GM15510 (cell line): ENCODE measurements around the gene VEZT.

Source experiments
- POLR2A ChIP-seq: IDR thresholded peaks from 3 replicates; pipeline ENCODE4 v1.6.1; 2011; ENCODE audit warnings: borderline replicate concordance; ENCODE audit not compliant: insufficient read length; ENCODE audit errors: extremely low read depth

The VEZT gene, protein sequence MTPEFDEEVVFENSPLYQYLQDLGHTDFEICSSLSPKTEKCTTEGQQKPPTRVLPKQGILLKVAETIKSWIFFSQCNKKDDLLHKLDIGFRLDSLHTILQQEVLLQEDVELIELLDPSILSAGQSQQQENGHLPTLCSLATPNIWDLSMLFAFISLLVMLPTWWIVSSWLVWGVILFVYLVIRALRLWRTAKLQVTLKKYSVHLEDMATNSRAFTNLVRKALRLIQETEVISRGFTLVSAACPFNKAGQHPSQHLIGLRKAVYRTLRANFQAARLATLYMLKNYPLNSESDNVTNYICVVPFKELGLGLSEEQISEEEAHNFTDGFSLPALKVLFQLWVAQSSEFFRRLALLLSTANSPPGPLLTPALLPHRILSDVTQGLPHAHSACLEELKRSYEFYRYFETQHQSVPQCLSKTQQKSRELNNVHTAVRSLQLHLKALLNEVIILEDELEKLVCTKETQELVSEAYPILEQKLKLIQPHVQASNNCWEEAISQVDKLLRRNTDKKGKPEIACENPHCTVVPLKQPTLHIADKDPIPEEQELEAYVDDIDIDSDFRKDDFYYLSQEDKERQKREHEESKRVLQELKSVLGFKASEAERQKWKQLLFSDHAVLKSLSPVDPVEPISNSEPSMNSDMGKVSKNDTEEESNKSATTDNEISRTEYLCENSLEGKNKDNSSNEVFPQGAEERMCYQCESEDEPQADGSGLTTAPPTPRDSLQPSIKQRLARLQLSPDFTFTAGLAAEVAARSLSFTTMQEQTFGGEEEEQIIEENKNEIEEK

DNA sequence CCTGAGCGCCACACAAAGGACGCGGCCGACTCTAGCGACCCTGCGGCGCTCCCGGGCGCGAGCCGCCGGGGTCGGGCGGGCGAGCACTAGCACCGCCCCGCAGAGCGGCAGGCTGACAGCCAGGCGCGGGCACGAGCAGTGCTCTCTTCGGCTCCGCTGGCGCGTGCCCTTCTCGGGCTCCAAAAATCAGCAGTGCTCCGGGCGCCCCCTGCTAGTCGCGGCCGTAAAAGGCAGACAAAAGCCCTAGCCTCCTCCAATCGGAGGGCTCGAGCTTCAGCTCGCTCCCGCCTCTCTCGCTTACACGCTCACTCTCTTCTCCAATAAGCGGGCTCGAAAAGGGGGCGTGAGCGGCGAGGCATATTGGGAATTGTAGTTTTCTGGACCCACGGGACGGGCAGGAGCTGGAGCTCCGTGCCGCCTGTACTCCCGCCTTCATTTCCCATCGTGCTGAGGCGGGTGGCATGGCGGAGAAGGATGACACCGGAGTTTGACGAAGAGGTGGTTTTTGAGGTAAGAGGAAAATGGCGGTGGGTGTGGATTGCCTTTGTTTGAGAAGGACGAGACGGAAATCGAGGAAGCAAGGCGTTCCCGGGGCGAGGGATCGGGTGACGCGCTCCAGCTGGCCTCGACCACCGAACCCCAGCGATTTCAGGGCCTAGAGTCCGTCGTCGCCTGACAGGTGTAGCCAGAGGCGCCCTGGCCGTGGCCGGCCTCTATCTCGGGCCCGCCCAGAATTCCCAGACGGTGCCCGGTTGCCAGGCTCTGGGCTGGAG, at the start of gene VEZT, which contains the start of gene FGD6:
Gene VEZT, plus strand, starts transcription at position 431 of the 773 bp plus-strand sequence. Its CDS starts 44 bp downstream, at position 475.
Gene FGD6, minus strand, starts transcription at position 91 of the 773 bp plus-strand sequence. CDS start 227 bp downstream, outside the sequence.
- TF ChIP-seq POLR2A: peak; percentile 58

DNA sequence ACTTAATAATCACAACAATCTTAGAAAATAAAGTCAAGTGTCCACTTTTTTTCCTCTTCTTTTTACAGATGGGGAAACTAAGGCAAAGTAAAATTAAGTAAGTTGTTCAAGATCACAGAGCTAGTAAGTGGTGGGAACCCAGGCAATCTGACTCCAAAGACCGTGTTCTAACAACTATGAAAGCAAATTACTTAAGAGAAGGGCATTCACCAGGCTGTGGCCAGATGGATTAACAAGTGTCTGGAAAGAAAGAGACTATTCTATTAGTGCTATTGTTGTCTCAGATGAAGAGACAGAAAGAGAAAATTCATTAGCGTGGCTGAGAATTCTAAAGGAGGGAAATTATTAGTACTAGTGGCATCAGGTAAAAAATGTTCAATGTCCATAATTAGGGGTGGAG, 48.9 kb upstream of the VEZT start:
- TF ChIP-seq POLR2A: no peak

DNA sequence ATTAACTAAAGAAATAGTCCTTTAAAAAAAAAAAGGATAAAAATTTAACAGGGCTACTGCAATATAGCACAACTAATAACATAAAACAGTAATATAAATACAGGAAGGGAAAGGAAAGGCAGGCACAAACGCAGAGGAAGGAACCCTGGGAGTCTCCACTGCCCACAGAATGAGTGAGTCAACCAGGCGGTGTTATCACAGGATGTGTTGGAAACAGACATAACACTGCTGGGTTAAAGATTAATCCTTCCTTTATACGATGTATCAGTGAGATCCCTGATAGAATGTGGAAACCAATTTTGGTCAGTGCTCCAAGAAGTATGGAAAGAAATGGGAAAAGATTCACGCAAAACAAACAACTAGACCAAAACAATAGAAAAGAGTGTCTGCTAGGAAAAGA, 48.2 kb upstream of the VEZT start:
- TF ChIP-seq POLR2A: no peak

DNA sequence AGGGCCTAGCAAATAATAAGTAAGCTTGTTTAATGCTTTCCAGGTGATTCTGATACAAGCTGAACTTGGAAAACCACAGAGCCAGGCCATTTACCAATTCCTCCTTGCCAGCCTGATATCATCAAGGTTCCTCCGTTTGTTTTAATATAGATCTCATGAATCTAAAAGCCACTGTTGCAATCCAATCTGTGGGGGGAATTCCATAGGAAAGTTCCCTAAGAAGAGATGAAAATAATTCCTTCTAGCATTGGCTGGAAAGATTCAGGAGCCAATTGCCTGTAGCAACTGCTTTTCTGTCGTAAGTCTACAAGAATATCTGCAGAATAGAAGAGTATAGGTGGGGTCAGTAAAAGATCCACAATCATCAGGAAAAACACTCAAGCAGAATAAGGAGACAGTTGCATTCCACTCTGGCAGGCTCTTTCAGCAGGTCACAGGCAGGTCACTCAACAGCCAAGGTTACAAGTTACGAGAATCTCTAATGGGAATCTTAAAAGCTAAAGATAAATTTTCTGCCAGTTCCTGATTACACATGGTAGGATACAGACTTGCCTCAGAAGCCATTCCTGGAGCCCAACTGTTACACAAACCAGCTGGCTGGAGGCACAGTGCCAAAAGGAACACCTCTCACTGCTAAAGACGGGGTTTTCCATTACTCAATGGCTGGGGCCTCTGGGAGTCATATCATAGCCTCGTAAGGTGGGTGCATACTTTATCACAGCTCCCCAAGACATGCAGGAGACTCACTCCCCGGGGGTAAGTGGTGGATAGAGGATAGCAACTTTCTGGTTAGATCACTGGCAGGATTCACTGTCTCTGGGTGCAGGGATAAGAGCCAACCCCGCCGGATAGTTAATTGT, 44.0 kb upstream of the VEZT start:
- no peak for TF ChIP-seq POLR2A

DNA sequence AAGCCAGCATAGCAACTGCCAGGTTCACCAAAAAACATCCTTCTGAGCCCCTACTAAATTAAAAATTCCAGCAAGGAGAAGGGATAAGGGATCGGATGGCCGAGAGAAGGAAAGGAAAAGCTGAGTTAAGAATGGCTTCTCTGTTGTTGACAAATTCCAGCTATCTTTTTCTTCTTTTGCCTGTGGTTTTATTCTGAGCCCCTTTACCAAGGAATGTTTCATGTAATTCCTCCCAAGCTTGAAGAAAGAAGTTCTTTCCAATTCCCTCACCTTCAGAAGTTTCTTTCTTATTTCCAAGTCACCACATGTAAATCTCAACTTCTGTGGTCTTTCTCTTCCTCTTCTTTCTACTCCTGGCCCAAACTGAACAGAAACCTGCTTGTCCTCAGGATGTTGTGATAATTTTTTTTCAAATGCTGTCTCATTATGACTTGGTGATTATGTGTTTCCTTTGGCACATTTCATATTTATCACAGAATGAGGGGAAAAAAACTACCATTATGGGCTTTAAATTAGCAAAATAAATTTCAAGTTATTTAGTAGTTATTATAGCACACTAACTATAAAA, 40.3 kb upstream of the VEZT start:
- TF ChIP-seq POLR2A: no peak

DNA sequence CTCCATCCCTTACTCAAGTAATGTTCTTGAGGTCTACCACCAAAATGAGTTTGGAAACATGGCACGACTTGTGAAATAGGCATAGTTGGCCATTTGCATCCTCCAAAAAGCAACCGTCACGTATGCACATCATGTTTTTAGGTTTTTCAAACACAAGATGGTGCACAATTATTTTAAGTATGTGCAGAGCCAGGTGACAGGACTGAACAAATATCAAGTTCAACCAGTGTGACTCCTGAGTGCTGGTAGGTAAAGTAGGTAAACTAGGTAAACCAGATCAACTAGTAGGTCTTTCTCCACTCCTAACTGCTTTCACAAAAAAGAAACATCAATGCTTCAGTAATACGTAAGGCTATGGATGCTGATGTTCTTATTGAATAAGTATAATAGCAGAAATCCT, 39.5 kb upstream of the VEZT start:
- no peak for TF ChIP-seq POLR2A

DNA sequence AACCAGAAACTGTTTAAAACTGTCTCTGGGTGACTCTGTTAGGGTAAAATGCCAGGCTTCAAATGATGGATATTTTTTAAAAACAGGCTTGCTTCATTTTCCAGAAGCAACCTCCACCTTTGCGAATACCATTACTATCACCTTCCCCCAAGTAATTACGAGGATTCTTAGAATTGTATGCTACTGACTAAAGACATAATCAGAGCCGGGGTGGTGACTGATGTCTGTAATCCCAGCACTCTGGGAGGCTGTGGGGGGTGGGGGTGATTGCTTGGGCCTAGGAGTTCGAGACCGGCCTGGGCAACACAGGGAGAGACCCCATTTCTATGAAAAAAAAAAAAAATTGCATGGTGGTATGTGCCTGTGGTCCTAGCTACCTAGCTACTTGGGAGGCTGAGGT, 38.6 kb upstream of the VEZT start:
- TF ChIP-seq POLR2A: no peak

DNA sequence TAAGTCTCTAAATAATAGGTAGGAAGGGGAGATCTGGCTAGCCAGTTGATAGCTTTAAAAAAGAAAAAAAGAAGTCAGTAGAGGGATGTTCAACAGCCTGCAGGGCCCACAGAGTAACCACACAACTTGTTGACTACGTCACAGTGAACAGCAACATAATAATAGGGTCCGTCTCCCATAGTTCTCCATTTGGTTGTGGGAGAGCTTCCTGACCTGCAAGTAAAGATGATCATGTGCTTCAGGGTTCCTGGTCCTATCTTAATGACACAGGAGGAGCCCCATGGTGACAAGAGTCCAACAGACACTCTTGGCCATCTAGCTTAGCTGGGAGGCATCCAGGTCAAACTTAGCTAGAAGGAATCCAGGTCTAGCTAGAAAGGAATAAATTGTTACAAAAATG, 36.5 kb upstream of the VEZT start:
- TF ChIP-seq POLR2A: no peak

DNA sequence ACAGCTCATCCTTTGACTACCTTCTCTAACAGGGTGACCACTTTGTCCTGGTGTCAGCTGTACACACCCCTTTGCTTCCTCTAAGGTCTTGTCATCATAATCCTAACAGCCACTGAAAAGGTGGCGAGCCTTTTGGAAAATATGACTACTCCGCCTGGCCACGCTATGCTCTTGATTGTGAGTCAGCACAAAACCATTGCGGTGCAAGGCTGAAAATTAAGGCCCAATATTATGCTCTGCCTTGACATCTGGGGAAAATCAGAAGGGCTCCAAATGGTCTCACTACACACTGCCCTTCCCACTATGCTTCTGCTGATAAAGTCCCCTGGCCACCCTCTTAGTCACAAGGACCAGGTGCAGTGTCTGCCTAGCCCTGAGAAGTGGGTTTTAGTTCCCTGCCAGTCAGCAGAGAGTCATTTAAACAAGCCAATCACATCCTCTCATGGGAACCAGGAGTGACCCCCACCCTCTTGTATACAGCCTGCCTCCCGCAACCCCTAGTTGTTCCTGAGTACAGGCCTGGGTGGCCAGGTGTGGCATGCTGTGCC, 34.7 kb upstream of the VEZT start:
- TF ChIP-seq POLR2A: no peak

DNA sequence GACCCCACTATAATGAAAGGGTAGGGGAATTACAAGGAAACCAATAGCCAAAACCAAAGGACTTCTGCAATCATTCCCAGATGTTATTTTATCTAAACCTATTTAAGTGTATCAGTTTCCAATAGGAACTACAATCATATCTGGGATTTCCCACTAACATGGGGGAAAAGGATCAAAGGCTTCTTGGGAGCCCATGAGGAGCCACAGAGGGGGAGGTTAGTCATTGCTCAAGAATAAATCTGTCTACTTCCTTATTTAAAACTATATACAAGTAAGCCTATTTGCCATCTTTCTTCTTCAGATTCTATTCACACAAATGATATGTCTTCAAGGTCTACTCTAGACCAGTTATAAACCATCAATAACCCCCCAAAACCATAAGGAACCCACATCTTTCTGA, 33.5 kb upstream of the VEZT start:
- no peak for TF ChIP-seq POLR2A

DNA sequence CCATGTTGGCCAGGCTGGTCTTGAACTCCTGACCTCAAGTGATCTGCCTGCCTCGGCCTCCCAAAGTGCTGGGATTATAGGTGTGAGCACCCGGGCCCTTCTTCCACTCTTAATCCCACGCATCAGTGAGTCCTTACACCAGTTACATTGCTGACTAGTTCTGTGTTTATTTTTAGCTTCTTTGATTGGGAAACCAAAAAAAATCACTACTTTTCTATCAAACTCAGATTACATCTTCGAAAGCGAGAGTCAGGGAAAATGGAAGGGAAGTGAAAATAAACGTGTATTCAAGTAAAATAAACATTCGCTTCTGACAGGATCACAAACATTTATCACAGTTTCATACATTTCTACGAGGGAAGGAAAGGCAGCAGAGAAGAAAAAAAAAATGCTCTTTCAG, 32.5 kb upstream of the VEZT start:
- no peak for TF ChIP-seq POLR2A

DNA sequence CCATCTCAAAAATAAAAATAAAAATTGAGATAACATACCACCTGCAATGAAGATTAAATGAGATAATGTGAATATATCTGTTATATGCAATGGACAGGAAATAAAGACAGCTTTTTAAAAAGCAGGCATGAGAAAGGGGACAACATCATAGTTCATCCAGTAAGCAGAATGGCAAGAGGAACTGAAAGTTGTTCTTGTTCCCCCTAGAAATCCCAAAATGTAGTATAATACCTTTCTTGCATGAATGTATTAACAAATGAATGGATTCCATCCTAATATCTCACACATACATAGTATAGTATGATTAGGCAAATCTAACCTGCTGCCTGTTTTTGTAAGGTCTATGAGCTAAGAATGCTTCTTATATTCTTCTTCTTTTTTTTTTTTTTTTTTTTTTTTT, 31.8 kb upstream of the VEZT start:
- TF ChIP-seq POLR2A: no peak

DNA sequence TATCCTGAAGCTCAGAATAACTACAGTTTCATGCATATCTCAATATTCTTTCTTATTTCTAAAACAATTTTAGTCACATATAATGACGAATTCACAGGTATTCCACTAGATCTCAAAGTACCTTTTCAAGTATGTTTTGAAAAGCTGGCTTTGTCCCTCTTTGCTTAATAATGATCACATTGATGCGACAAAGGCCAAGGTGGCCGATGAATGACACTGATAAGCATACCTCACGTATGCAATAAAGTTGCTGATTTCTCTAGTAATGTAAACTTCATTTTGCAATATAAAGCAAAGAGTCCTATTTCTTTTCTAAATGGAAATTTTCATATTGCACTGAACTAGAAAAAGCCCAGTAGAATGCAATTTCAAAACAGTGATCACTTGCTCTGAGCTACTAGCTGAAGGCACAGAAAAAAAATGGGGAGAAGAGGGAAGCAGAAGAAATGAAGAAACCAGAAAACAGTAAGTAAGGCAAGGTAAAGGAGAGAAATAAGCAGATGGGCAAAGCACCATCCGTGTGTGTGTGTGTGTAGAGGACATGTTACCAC, 29.7 kb upstream of the VEZT start:
- TF ChIP-seq POLR2A: no peak
